Activated CD8-positive, alpha-beta memory T cell treated with anti-CD3 and anti-CD28 coated beads, Interleukin-2, amount 50 U/mL, for 4 hours (primary cell): ENCODE measurements around the gene CCDC179.

Experiments used
- DNase-seq: peaks from one replicate; pipeline ENCODE4 v3.0.0-alpha.2; 2020

Gene CCDC179

GRCh38 chr11:22807855-22808570 is 52.3 kb downstream of the CCDC179 start:
- no peak for DNase-seq

DNA sequence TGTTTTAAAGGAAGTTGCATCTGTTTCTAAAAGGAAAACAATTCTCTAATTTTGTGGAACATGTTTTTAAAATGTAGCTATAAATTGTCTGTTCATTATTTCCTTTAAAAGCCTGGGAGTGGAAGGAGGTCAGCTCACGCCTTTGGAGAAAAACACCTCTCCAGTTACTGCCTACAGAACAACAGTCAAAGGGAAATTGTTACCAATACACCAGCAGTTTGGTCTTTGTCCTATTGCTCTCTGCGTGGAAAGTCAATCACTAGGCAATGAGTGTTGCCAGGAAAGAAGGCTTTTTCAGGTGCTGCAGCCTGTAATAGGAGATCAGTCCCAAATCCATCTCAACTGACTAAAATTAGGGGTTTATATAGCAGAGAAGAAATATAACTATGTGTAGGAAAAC is 52.9 kb downstream of the CCDC179 start:
- DNase-seq, result no peak

DNA sequence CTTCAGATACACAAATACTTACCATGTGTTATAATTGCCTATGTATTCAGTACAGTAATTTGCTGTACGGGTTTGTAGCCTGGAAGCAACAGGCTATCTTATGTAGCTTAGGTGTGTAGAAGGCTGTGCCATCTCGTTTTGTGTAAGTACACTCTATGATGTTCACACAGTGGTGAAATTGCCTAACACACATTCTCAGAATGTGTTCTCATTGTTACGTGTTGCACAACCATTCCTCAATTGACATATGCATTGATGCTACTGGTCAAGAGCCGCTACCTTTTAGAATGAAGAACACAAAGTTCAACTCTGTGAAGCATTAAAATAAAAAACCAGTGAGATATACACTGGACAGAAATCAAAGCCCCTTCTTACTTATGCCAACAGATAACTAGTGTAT is 57.4 kb downstream of the CCDC179 start:
- no peak for DNase-seq

- DNase-seq, result no peak
These were observed 59.8 kb downstream of the CCDC179 start for GRCh38 chr11:22800482-22800881.

GRCh38 chr11:22798901-22799300 is 61.4 kb downstream of the CCDC179 start:
- no peak for DNase-seq

- no peak for DNase-seq
These were observed 63.2 kb downstream of the CCDC179 start for GRCh38 chr11:22797047-22797446.
